ENCODE results near the gene GRID1. TPM values are rescaled to one million over a fixed set of nuclear protein-coding genes. Genes with fewer than 3 reads are reported as not detected.

Gene GRID1
- total RNA-seq, 1 donor from 2014 or later: 9.2 TPM

DNA sequence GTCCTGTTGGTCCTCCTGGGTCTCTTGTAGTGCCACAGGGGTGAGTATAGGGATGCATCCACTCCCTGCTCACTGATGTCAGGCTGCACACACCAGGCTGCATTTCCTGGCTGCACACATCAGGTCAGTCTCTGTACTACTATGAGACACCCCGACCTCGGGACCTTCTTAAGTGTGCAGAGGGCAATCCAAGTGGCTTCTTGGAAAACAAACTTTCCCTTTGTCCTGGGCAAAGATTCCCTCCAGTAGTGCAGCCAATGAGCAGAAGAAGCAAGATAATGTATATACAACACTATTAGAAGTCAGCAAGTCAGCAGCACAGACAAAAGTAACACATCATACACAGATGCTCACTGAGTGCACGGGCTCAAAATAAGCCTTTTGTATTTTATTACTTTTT, 493.5 kb downstream of the GRID1 start:
- Mint-ChIP-seq H3K4me3 (no peak overlapping the region), H3K36me3 (no peaks in the 10 kb centered on the region), H3K27ac (no peak overlapping the region), H3K4me1 (ENCODE audit: unreplicated experiment) (no peaks in the 10 kb centered on the region), H3K9me3 (no peaks in the 10 kb centered on the region), H3K27me3 (peaks cover 4% of the 10 kb centered on the region)
- DNase-seq (ENCODE audit: extremely low spot score, unreplicated experiment): no peak
- TF ChIP-seq, protein P1, sequence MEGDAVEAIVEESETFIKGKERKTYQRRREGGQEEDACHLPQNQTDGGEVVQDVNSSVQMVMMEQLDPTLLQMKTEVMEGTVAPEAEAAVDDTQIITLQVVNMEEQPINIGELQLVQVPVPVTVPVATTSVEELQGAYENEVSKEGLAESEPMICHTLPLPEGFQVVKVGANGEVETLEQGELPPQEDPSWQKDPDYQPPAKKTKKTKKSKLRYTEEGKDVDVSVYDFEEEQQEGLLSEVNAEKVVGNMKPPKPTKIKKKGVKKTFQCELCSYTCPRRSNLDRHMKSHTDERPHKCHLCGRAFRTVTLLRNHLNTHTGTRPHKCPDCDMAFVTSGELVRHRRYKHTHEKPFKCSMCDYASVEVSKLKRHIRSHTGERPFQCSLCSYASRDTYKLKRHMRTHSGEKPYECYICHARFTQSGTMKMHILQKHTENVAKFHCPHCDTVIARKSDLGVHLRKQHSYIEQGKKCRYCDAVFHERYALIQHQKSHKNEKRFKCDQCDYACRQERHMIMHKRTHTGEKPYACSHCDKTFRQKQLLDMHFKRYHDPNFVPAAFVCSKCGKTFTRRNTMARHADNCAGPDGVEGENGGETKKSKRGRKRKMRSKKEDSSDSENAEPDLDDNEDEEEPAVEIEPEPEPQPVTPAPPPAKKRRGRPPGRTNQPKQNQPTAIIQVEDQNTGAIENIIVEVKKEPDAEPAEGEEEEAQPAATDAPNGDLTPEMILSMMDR (conservative IDR thresholded peaks at IDR 0.05): no peak

DNA sequence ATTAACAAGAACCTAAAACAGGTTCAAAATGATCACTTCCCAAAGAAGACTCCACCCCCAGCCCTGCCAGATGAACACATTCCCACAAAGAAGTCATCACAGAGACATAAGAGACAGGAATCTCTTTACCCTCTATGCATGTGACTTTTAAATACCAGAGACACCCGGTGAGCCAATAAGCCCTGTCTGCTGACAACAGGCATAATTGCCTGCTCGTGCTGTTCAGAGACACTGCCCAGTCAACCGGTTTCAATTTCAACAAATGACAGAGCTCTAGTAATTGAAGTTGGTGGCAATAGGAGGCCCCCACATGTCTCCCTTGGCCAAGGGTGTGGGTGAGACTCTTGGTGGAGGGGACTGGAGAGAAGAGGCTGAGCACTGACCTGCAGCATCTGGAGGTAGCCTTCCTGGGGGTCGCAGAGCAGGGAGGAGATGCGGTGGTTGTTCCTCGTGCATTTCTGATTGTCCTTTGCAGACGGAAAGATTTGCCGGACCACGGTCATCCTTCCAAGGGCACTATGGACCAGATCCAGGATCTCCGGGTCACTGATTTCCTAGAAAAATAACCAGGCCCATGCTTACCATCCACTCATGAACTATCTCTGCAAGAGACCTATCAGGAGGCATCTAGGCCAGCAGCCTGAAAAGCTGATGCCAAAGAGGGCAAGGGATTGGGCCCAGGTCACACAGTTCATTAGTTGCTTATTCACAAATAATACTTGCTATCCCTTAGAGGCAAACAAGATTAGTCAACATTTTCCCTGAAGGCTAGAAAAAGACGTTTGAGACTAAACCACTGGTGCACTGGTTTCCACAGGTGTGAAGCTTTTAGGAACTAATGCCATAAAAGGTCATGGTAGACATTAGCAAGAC, 497.7 kb downstream of the GRID1 start:
- H3K27ac Mint-ChIP-seq: no peak overlapping the region
- peaks cover 4% of the 10 kb centered on the region for H3K27me3 Mint-ChIP-seq
- TF ChIP-seq, protein P1 (conservative IDR thresholded peaks at IDR 0.05): no peak
- DNase-seq (ENCODE audit: extremely low spot score, unreplicated experiment): no peak
- no peaks in the 10 kb centered on the region for H3K36me3 Mint-ChIP-seq
- no peak overlapping the region for H3K4me3 Mint-ChIP-seq
- H3K9me3 Mint-ChIP-seq: no peaks in the 10 kb centered on the region
- peaks cover 3% of the 10 kb centered on the region for H3K4me1 Mint-ChIP-seq (ENCODE audit: unreplicated experiment)

- H3K9me3 Mint-ChIP-seq: no peaks in the 10 kb centered on the region
- H3K4me1 Mint-ChIP-seq (ENCODE audit: unreplicated experiment): peaks cover 13% of the 10 kb centered on the region
- no peaks in the 10 kb centered on the region for H3K36me3 Mint-ChIP-seq
- no peak overlapping the region for H3K4me3 Mint-ChIP-seq
- TF ChIP-seq, protein P1 (conservative IDR thresholded peaks at IDR 0.05): no peak
- H3K27me3 Mint-ChIP-seq: no peaks in the 10 kb centered on the region
- no peak for DNase-seq (ENCODE audit: extremely low spot score, unreplicated experiment)
- H3K27ac Mint-ChIP-seq: no peak overlapping the region
Measured at GRCh38 chr10:85864868-85865526, 501.6 kb downstream of the GRID1 start.

DNA sequence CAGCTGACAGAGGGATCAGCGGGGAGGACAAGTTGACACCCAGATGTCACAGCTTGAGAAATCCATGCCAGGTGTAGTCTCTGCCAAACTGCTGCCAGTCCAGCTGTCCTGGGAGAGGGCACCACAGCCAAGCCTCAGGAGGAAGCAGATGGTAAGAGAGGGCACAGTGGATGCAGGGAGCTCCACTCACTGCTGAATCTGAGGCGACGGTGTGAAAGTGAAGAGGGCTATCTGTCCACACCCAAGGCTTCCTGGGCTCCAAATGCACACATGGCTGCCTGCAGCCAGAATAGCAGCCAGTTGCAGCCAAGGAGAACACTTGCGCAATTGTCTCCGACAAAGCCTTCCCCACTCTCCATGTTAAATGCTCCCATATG, 502.4 kb downstream of the GRID1 start:
- Mint-ChIP-seq H3K27me3 (no peaks in the 10 kb centered on the region), H3K4me3 (no peak overlapping the region), H3K27ac (no peak overlapping the region), H3K9me3 (no peaks in the 10 kb centered on the region), H3K36me3 (no peaks in the 10 kb centered on the region), H3K4me1 (ENCODE audit: unreplicated experiment) (peaks cover 13% of the 10 kb centered on the region)
- no peak for DNase-seq (ENCODE audit: extremely low spot score, unreplicated experiment)
- TF ChIP-seq, protein P1 (conservative IDR thresholded peaks at IDR 0.05): no peak

- Mint-ChIP-seq H3K27me3 (no peaks in the 10 kb centered on the region), H3K9me3 (no peaks in the 10 kb centered on the region), H3K27ac (no peak overlapping the region), H3K4me3 (peak overlapping the region; percentile 6), H3K4me1 (ENCODE audit: unreplicated experiment) (peaks cover 13% of the 10 kb centered on the region), H3K36me3 (no peaks in the 10 kb centered on the region)
- no peak for DNase-seq (ENCODE audit: extremely low spot score, unreplicated experiment)
- TF ChIP-seq, protein P1 (conservative IDR thresholded peaks at IDR 0.05): no peak
Measured at GRCh38 chr10:85863301-85864172, 503.1 kb downstream of the GRID1 start.

All from type B pancreatic cell (in vitro differentiated cells).